Right lobe of liver (tissue), 6 donors: ENCODE measurements around the gene IDUA. TPM values are rescaled to one million over a fixed set of nuclear protein-coding genes. Genes with fewer than 3 reads are reported as not detected.
A peak's percentile ranks its signal among the peaks of the same experiment; 100 is the strongest.

Experiments
- ATAC-seq, 4 donors: fragments of 200-7000 bp; cut with Tn5 transposase; one replicate each; pipeline ENCODE4 v1.9.1; 2020; ENCODE audit warnings: mild to moderate bottlenecking in 4 of 4, moderate library complexity in 4 of 4
- DNase-seq, 3 donors: peaks; one replicate each; pipeline ENCODE4 v3.0.0-alpha.2; 2020
- H3K27ac ChIP-seq, 3 donors: fragments of 200-600 bp; one replicate each; pipeline ENCODE4 v1.8.0; 2022
- H3K27me3 ChIP-seq, 2 donors: fragments of 200-600 bp; one replicate each; pipeline ENCODE4 v1.8.0; 2022
- H3K36me3 ChIP-seq, 4 donors: fragments of 200-600 bp; sonication (generic) in 1 of 4; one replicate each; pipeline versions ENCODE4 v1.5.1 to v1.8.0; 2017 to 2022; ENCODE audit warnings: control low read depth in 1 of 4
- H3K4me1 ChIP-seq, 4 donors: fragments of 200-600 bp; sonication (generic) in 1 of 4; one replicate each; pipeline versions ENCODE4 v1.5.1 to v1.8.0; 2017 to 2022; ENCODE audit warnings: control low read depth in 1 of 4
- H3K4me3 ChIP-seq, 3 donors: fragments of 200-600 bp; one replicate each; pipeline ENCODE4 v1.8.0; 2022
- H3K9me3 ChIP-seq, 4 donors: fragments of 200-600 bp; sonication (generic) in 1 of 4; one replicate each; pipeline versions ENCODE4 v1.5.1 to v1.8.0; 2017 to 2022; ENCODE audit warnings: control low read depth in 1 of 4
- CTCF ChIP-seq, 4 donors: fragments of 200-600 bp in 3 of 4; fragments of 450-650 bp in 1 of 4; IDR thresholded peaks; one replicate each; pipeline versions ENCODE4 v1.5.1 to v1.8.0; 2016 to 2022; ENCODE audit warnings: antibody characterized with exemption in 4 of 4, mild to moderate bottlenecking in 2 of 4
- POLR2A ChIP-seq: fragments of 450-650 bp; IDR thresholded peaks from one replicate; pipeline ENCODE4 v1.6.1; 2017; ENCODE audit warnings: antibody characterized with exemption, mild to moderate bottlenecking
- WGBS: methylation state at CpG from one replicate; pipeline ENCODE4 v1.1.6; 2018; ENCODE audit warnings: low coverage, low lambda C conversion rate; ENCODE audit not compliant: insufficient coverage; ENCODE audit errors: missing lambda C conversion rate; 5-methylcytosine and 5-hydroxymethylcytosine counted together
- intact Hi-C, 2 donors: fragments of 100-400 bp; cut with DNase I; formaldehyde crosslinking; loops; one replicate each; pipeline versions ENCODE4 v1.11.2 to v1.14.1; 2022
- total RNA-seq, 6 experiments: library from RNA; depleted of rRNA in 2 of 6; stranded (reverse); fragments of >200 nt in 2 of 6; fragmentation: NEBNext Ultra II Directional in 3 of 6; extraction: Animal tissue kit (Norgen Biotek cat#: 25700) in 3 of 6; gene quantifications; one replicate each; pipeline versions ENCODE4 v1.1.0 to v1.2.4, GENCODE V29; 2016 to 2023
- donor health status: DM: no; HTN: yes; CAD: no.
- donor health status: DM: no; HTN: no; CAD: no.
- donor health status: DM: no; HTN: no; CAD: no.
- donor health status: DM: no; HTN: yes; CAD: no.
- donor health status: DM: no; HTN: yes; CAD: no.

Gene IDUA
- total RNA-seq, 6 experiments from 2014 or later, result 4.7 to 15.1 (median 11.0) TPM

GRCh38 chr4:1049591-1049905, 62.7 kb downstream of the IDUA start:
- intact Hi-C loops, result no loop called here
- Histone ChIP-seq H3K9me3 (no peaks in the 10 kb centered on the region), H3K36me3 (no peaks in the 10 kb centered on the region), H3K27me3 (no peaks in the 10 kb centered on the region), H3K4me3 (no peak overlapping the region), H3K27ac (no peak overlapping the region), H3K4me1 (peaks cover 0 to 12% (median 4%) of the 10 kb centered on the region in 4 donors)
- ATAC-seq, result no peak
- 90% methylated on average over 2 of the region's 21 CpGs for WGBS
- TF ChIP-seq POLR2A (no peak), CTCF (IDR thresholded peaks at IDR 0.05) (no peak)
- peak in 2 of 3 donors; percentile 45 to 55 for DNase-seq

- WGBS, result 64% methylated on average over 12 of the region's 40 CpGs
- peak in 1 of 4 donors; percentile 10 for ATAC-seq
Observed at GRCh38 chr4:1050486-1051213, 63.8 kb downstream of the IDUA start.

GRCh38 chr4:1051472-1051871, 64.6 kb downstream of the IDUA start:
- no peak for ATAC-seq
- DNase-seq, result no peak
- WGBS, result 64% methylated on average over 6 of the region's 9 CpGs
- Histone ChIP-seq H3K36me3 (no peaks in the 10 kb centered on the region), H3K4me3 (no peak overlapping the region), H3K9me3 (no peaks in the 10 kb centered on the region), H3K27me3 (peaks cover 0 to 4% of the 10 kb centered on the region in 2 donors), H3K27ac (no peak overlapping the region), H3K4me1 (peaks cover 0 to 12% (median 4%) of the 10 kb centered on the region in 4 donors)
- TF ChIP-seq POLR2A, result no peak
- no peak for TF ChIP-seq CTCF (IDR thresholded peaks at IDR 0.05)
- intact Hi-C loops, result no loop called here

More at GRCh38 chr4:1050486-1051213, 63.8 kb downstream of the IDUA start:
- Histone ChIP-seq H3K4me1 (peaks cover 0 to 12% (median 4%) of the 10 kb centered on the region in 4 donors), H3K27ac (no peak overlapping the region), H3K4me3 (no peak overlapping the region), H3K36me3 (no peaks in the 10 kb centered on the region), H3K9me3 (no peaks in the 10 kb centered on the region), H3K27me3 (peaks cover 0 to 3% of the 10 kb centered on the region in 2 donors)
- no peak for TF ChIP-seq POLR2A
- TF ChIP-seq CTCF (IDR thresholded peaks at IDR 0.05), result peak in 2 of 4 donors; percentile 21
- intact Hi-C loops, result no loop called here
- DNase-seq, result peak in 1 of 3 donors; percentile 46

GRCh38 chr4:1052231-1052671, 65.4 kb downstream of the IDUA start:
- Histone ChIP-seq H3K9me3 (no peaks in the 10 kb centered on the region), H3K27me3 (peaks cover 0 to 4% of the 10 kb centered on the region in 2 donors), H3K4me3 (no peak overlapping the region), H3K4me1 (peaks cover 0 to 7% (median 1%) of the 10 kb centered on the region in 4 donors), H3K27ac (no peak overlapping the region), H3K36me3 (no peaks in the 10 kb centered on the region)
- ATAC-seq (no peak), DNase-seq (peak in 1 of 3 donors; percentile 30)
- 67% methylated on average over 7 of the region's 15 CpGs for WGBS
- TF ChIP-seq CTCF (IDR thresholded peaks at IDR 0.05) (no peak), POLR2A (no peak)
- intact Hi-C loops, result no loop called here
